PC-3 (cell line): ENCODE results near the gene FOXK2. TPM values are rescaled to one million over a fixed set of nuclear protein-coding genes. Genes with fewer than 3 reads are reported as not detected.
A peak's percentile ranks its signal among the peaks of the same experiment; 100 is the strongest.

Experiments used
- ATAC-seq: fragments of 200-7000 bp; cut with Tn5 transposase; 2 replicates; pipeline ENCODE4 v1.9.1; 2020; ENCODE audit warnings: mild to moderate bottlenecking, moderate library complexity
- BruUV-seq: library from RNA; stranded (reverse); fragments of 400-500 nt; replicated peaks from 2 replicates; lab custom pipeline; 2021; lab: Mats Ljungman, UMichigan
- CTCF ChIA-PET: fragments of 300-600 bp; sonication (Branson Sonifier 250); formaldehyde crosslinking; loops from one replicate; lab custom pipeline; 2022; ENCODE audit warnings: antibody characterized with exemption; lab: Charles Lee
- POLR2A ChIA-PET: fragments of 300-600 bp; sonication (Branson Sonifier 250); formaldehyde crosslinking; loops from one replicate; lab custom pipeline; 2022; ENCODE audit warnings: antibody characterized with exemption; ENCODE audit not compliant: unreplicated experiment; lab: Charles Lee
- DNase-seq: peaks from one replicate; pipeline ENCODE4 v3.0.0-alpha.2; 2015
- H2AFZ ChIP-seq: fragments of 300-600 bp; sonication (generic); 2 replicates; pipeline ENCODE4 v1.6.0; 2016; ENCODE audit warnings: antibody characterized with exemption, low read length
- H3F3A ChIP-seq: fragments of 300-600 bp; sonication (generic); one replicate; pipeline ENCODE4 v1.6.0; 2017; ENCODE audit warnings: antibody characterized with exemption, low read length, control low read depth, mild to moderate bottlenecking; ENCODE audit not compliant: unreplicated experiment
- H3K27ac ChIP-seq: fragments of 300-600 bp; sonication (generic); 2 replicates; pipeline ENCODE4 v1.5.1; 2016; ENCODE audit warnings: mild to moderate bottlenecking, low read length
- H3K27me3 ChIP-seq: fragments of 300-600 bp; sonication (generic); 2 replicates; pipeline ENCODE4 v1.6.1; 2016; ENCODE audit warnings: low read length, mixed read lengths
- H3K36me3 ChIP-seq: fragments of 300-600 bp; sonication (generic); 2 replicates; pipeline ENCODE4 v1.6.1; 2016; ENCODE audit warnings: low read depth, mixed run types, low read length, mixed read lengths
- H3K4me1 ChIP-seq: fragments of 300-600 bp; sonication (generic); 2 replicates; pipeline ENCODE4 v1.5.1; 2016; ENCODE audit warnings: low read length; ENCODE audit not compliant: insufficient read depth
- H3K4me2 ChIP-seq: fragments of 300-600 bp; sonication (generic); 2 replicates; pipeline ENCODE4 v1.6.0; 2016; ENCODE audit warnings: low read length
- H3K4me3 ChIP-seq: fragments of 300-600 bp; sonication (generic); 2 replicates; pipeline ENCODE4 v1.5.1; 2016; ENCODE audit warnings: mild to moderate bottlenecking, low read length, mixed read lengths
- H3K79me2 ChIP-seq: fragments of 300-600 bp; sonication (generic); 2 replicates; pipeline ENCODE4 v1.6.1; 2017; ENCODE audit warnings: low read length, mixed read lengths
- H3K9ac ChIP-seq: fragments of 300-600 bp; sonication (generic); 2 replicates; pipeline ENCODE4 v1.6.0; 2016; ENCODE audit warnings: mild to moderate bottlenecking, low read length
- H3K9me2 ChIP-seq: fragments of 300-600 bp; sonication (generic); replicated peaks from 2 replicates; pipeline ENCODE4 v1.6.1; 2016; ENCODE audit warnings: mixed run types, low read length, mixed read lengths
- H3K9me3 ChIP-seq: fragments of 300-600 bp; sonication (generic); 2 replicates; pipeline ENCODE4 v1.6.1; 2016; ENCODE audit warnings: low read length, mixed read lengths
- H4K20me1 ChIP-seq: fragments of 300-600 bp; sonication (generic); 2 replicates; pipeline ENCODE4 v1.6.1; 2016; ENCODE audit warnings: low read length, mixed read lengths
- CTCF ChIP-seq: fragments of 300-600 bp; sonication (generic); conservative IDR thresholded peaks from 2 replicates; pipeline ENCODE4 v1.5.1; 2017; ENCODE audit warnings: antibody characterized with exemption, low read depth, mild to moderate bottlenecking, low read length
- EZH2 ChIP-seq: fragments of 300-600 bp; sonication (generic); IDR thresholded peaks from one replicate; pipeline ENCODE4 v1.6.1; 2017; ENCODE audit warnings: antibody characterized with exemption, mild to moderate bottlenecking, low read length; ENCODE audit not compliant: unreplicated experiment
- EZH2phosphoT487 ChIP-seq: fragments of 300-600 bp; sonication (generic); IDR thresholded peaks from 2 replicates; pipeline ENCODE4 v1.6.1; 2018; ENCODE audit warnings: mild to moderate bottlenecking, antibody characterized with exemption, low read length, borderline replicate concordance
- intact Hi-C: fragments of 100-400 bp; cut with micrococcal nuclease; formaldehyde crosslinking; loops from 2 replicates; pipeline ENCODE4 v1.9.0; 2023
- total RNA-seq: library from RNA; depleted of rRNA; stranded (reverse); fragments of >200 nt; gene quantifications from 2 replicates; pipeline ENCODE4 v1.2.3, GENCODE V29; 2014

The FOXK2 gene
- total RNA-seq, 1 experiment from 2014 or later = 60.5 TPM

GRCh38 chr17:82489117-82489516, 30.4 kb upstream of the FOXK2 start:
- H4K20me1 ChIP-seq = no peaks in the 10 kb centered on the region
- no peak overlapping the region for H3K9ac ChIP-seq
- BruUV-seq = no TSS peak
- no peaks in the 10 kb centered on the region for H3K27me3 ChIP-seq
- no peaks in the 10 kb centered on the region for H3K79me2 ChIP-seq
- H3K9me3 ChIP-seq = no peaks in the 10 kb centered on the region
- DNase-seq (no peak), ATAC-seq (0 out of 2 replicates have a peak, but pooled peaks have one; percentile 7)
- no peaks in the 10 kb centered on the region for H3K9me2 ChIP-seq
- H2AFZ ChIP-seq = no peak overlapping the region
- ChIA-PET POLR2A (no interaction called here), CTCF (no interaction called here)
- peaks cover 12% of the 10 kb centered on the region for H3F3A ChIP-seq
- H3K4me1 ChIP-seq = peaks cover 20% of the 10 kb centered on the region
- H3K27ac ChIP-seq = no peak overlapping the region
- no peak overlapping the region for H3K4me3 ChIP-seq
- no peak for TF ChIP-seq EZH2
- TF ChIP-seq EZH2phosphoT487 = no peak
- TF ChIP-seq CTCF = no peak
- no peak overlapping the region for H3K4me2 ChIP-seq
- peaks cover 13% of the 10 kb centered on the region for H3K36me3 ChIP-seq
- intact Hi-C loops = no loop called here

- Histone ChIP-seq H3K27me3 (no peaks in the 10 kb centered on the region), H3K79me2 (no peaks in the 10 kb centered on the region), H3K9me2 (no peaks in the 10 kb centered on the region), H4K20me1 (no peaks in the 10 kb centered on the region), H3K9me3 (no peaks in the 10 kb centered on the region), H3K4me2 (no peak overlapping the region), H3K27ac (no peak overlapping the region), H3K4me3 (no peak overlapping the region), H3F3A (peaks cover 12% of the 10 kb centered on the region), H2AFZ (no peak overlapping the region), H3K36me3 (peaks cover 13% of the 10 kb centered on the region), H3K9ac (no peak overlapping the region), H3K4me1 (peaks cover 23% of the 10 kb centered on the region)
- intact Hi-C loops = loop anchor here (10.0 kb wide), 1 partner anchor 75 kb away; the partner anchor contains the start of genes HEXD and OGFOD3
- no TSS peak for BruUV-seq
- CTCF ChIA-PET = no interaction called here
- POLR2A ChIA-PET = no interaction called here
- TF ChIP-seq EZH2 (no peak), CTCF (no peak), EZH2phosphoT487 (no peak)
- DNase-seq (no peak), ATAC-seq (no peak)
Observed at GRCh38 chr17:82489851-82490511, 29.6 kb upstream of the FOXK2 start.

GRCh38 chr17:82490512-82491195, 28.9 kb upstream of the FOXK2 start:
- Histone ChIP-seq H3K79me2 (no peaks in the 10 kb centered on the region), H3K4me2 (no peak overlapping the region), H3K9ac (no peak overlapping the region), H3F3A (peaks cover 12% of the 10 kb centered on the region), H3K4me1 (peaks cover 23% of the 10 kb centered on the region), H3K9me3 (no peaks in the 10 kb centered on the region), H4K20me1 (no peaks in the 10 kb centered on the region), H3K9me2 (no peaks in the 10 kb centered on the region), H3K36me3 (peaks cover 10% of the 10 kb centered on the region), H2AFZ (no peak overlapping the region), H3K27ac (no peak overlapping the region), H3K4me3 (no peak overlapping the region), H3K27me3 (no peaks in the 10 kb centered on the region)
- POLR2A ChIA-PET = no interaction called here
- intact Hi-C loops = loop anchor here (10.0 kb wide), 1 partner anchor 76 kb away; the partner anchor contains the start of genes HEXD and OGFOD3
- no peak for TF ChIP-seq EZH2
- TF ChIP-seq CTCF = no peak
- TF ChIP-seq EZH2phosphoT487 = no peak
- no TSS peak for BruUV-seq
- CTCF ChIA-PET = no interaction called here
- ATAC-seq (no peak), DNase-seq (no peak)
